ENCODE results near the gene MCM5. TPM values are rescaled to one million over a fixed set of nuclear protein-coding genes. Genes with fewer than 3 reads are reported as not detected.

The MCM5 gene
- 8.2 and 9.0 TPM in 2 replicates for total RNA-seq

DNA sequence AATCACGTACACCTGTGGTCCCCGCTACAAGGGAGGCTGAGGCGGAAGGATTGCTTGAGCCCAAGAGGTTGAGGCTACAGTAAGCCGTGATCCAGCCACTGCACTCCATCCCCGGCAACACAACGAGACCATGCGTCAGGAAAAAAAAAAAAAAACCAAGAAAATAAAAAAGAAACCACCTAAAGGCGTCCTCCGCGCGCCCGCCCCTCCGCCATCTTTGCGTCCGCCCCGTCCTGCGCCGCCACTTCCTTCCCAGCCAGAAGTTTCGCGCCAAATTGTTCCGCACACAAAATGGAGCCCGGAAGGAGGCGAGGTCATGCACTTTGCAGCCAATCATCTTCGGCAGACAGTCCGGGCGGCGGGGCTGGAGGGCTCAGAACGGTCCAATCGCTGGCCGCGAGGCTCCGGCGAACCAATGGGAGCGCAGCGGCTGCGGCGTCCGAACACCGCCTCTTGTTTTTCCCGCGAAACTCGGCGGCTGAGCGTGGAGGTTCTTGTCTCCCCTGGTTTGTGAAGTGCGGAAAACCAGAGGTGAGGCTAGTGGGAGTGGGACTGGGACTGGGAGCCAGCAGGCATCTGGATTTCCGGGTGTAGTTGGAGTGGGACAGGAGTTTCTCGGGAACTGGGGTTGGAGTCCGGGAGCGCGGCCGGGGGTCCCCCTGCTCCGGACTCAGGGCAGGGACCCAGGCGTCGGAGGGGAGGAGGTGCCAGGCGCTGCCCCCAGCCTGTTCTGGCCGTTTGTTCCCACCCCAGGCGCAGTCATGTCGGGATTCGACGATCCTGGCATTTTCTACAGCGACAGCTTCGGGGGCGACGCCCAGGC, at the start of gene MCM5:
TSS of gene MCM5 (plus strand) at position 463 of the 823 bp plus-strand sequence. CDS start at position 762, 299 bp downstream.

DNA sequence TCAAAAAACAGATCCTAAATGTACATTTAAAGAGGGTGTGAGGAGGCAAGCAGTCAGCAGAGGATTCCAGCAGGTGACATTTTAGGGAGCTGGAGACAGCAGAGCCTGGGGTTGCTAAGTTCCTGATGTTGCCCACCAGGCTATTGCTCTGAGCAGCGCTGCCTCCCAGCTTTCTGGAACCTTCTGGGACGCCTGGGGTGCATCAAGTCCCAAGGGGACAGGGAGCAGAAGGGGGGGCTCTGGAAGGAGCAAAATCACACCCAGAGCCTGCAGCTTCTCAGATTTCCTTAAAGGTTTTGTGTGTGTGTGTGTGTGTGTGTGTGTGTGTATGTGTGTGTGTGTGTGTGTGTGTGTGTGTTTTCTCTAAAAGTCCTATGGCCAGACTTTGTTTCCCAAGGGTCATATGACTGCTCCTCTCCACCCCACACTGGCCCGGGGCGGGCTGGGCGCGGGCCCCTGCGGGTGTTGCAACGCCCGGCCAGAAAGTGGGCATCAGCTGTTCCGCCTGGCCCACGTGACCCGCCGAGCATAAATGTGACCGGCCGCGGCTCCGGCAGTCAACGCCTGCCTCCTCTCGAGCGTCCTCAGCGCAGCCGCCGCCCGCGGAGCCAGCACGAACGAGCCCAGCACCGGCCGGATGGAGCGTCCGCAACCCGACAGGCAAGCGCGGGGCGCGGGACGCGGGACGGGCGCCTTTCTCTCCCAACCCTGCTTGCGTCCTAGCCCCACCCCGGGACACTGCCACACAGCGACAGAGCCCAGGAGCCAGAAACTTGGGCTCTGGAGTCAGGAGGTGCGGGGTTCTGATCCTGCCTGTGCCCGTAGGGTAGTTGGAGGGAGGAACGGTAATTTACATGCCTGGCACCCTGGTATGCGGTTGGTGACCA, 19.2 kb upstream of the MCM5 start, which contains the start of gene HMOX1:
TSS of gene HMOX1 (plus strand) at position 560 of the 887 bp plus-strand sequence. CDS start at position 638, 78 bp downstream.

Other genes starting within 250 kb of the MCM5 start
- 18.9 and 21.5 TPM in 2 replicates for gene HMGXB4, start 142.6 kb upstream of the MCM5 start, total RNA-seq
- gene TOM1, start 100.2 kb upstream of the MCM5 start, total RNA-seq = 29.0 and 39.2 TPM in 2 replicates
- gene HMOX1, start 19.0 kb upstream of the MCM5 start, total RNA-seq = 6.2 and 13.7 TPM in 2 replicates
- gene RASD2, start 140.7 kb downstream of the MCM5 start, total RNA-seq = under 0.01 and 0.14 TPM in 2 replicates
- gene MB, start 217.2 kb downstream of the MCM5 start, total RNA-seq = 0.21 TPM in 1 of 2 replicates, not detected in the other
- gene APOL6, start 248.3 kb downstream of the MCM5 start, total RNA-seq = 8.9 and 40.9 TPM in 2 replicates